Measurements from ENCODE around the gene SLC35F6.

The SLC35F6 gene

DNA sequence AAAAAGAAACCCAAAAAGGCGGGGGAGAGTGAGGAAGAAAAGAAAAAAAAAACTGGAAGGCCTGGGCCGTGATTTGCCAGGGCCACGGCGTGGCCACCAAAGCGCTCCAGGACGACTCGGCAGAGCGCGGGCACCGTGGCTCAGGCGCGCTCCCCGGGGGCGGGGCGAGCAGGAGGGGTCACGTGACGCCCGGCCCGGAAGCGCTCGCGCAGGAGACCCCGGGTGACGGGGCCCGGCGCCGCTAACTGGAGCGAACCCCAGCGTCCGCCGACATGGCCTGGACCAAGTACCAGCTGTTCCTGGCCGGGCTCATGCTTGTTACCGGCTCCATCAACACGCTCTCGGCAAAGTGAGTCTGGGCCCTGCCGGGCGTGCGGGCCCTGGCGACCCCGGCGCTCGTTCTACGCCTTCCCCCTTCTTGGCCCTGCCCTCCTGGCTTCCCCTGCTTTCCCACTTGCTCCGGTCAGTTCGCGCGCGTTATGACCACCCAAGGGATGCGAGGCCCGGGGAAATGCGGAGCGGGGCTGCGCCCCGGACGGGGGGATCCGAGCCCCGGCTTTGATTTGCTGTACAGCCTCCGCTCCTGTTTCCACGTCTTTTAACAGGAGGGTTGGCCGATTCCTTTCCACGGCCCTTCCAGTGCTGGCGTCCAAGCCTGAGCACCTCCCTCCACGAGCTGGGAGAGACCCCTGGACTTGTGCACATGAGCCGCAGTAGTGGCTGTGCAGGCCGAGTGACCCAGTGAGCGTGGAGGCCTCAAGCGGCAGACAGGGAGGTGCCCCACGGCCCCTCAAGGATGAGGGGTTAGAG, at the start of gene SLC35F6:
Gene SLC35F6, plus strand, starts transcription at position 207 of the 810 bp plus-strand sequence. Its CDS starts 66 bp downstream, at position 273.
- DNase-seq: peak; percentile 37 to 88 (median 69)

- DNase-seq: no peak
Measured at GRCh38 chr2:26715528-26716270, 48.4 kb upstream of the SLC35F6 start.

GRCh38 chr2:26716340-26716739, 47.7 kb upstream of the SLC35F6 start:
- no peak for DNase-seq

DNA sequence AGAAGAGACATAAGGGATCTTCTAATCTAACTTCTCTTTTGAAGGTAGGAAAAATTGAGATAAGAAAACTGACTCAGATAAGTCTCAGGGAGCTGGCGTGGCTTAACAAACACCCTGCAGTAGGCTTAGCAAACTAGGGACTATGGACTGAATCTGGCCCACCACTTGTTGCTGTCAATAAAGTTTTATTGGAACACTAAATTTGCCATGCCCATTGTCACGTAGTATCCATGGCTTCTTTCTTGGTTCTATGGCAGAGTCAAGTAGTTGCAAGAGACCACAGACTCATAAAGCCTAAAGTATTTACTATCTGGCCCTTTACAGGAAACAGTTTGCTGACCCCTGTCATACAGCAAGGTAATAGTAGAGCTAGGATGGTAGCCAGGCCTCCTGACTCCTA, 47.3 kb upstream of the SLC35F6 start:
- DNase-seq: no peak

DNA sequence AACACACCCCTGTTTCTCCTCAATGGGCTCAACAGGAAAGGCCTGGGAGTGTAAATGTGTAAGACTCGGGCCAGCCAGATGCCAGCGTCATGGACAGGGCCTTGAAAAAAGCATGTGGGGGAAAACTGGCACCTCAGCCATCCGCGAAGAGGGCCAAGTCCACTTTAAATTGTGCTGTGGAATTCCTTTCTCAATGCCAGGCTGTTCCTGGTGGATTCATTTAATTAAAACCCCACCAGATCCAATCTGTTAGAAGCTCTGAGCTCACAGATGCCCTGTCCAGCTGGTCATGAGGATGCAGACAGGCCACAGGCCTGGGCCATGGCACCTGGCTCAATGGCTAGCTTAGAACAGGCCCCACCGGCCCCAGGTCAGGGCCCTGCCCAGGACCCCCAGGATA, 46.7 kb upstream of the SLC35F6 start:
- no peak for DNase-seq

- no peak for DNase-seq
Measured at GRCh38 chr2:26718949-26719686, 45.0 kb upstream of the SLC35F6 start.

DNA sequence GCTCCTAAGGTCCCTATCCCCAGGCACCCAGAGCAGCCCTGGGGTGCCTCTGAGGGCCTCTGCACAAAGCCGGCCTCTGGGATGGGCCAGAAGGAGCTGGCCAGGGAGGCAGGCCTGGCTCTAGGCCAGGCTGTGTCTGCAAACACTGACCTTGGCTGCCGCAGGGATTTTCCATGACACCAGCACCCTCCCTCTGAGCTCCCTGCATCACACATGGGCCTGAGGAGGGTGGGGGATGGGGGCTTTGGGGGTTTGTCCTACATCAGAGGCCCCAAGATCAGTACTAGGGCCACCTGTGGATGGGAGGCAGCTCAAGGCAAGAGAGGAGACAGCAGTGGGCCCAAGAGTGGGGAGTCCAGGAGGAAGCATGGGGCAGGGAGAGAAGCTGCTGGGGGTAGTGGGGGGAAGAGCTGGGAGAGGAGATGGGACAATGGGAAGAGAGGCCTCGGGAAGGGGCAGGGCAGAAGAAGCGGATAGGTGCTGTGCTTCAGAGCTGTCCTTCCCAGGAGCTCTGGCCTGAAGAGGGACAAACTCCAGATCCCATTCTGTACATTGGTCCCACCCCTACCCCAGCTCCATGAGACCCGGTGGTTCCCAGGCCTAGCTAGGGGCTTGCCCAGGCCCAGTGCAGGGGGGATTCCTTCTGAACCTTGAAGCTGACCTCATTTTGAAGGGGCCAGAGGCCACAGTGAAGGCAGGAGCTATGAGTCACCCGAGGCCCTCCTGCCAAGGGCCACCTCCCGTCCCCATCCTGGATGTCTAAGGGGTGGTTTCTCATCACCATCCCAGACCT, 43.6 kb upstream of the SLC35F6 start:
- peak in 26 of 51 donors; percentile 3 to 67 (median 30) for DNase-seq

- no peak for DNase-seq
Measured at GRCh38 chr2:26721115-26722032, 42.7 kb upstream of the SLC35F6 start.

GRCh38 chr2:26722328-26722727, 41.8 kb upstream of the SLC35F6 start:
- no peak for DNase-seq

DNA sequence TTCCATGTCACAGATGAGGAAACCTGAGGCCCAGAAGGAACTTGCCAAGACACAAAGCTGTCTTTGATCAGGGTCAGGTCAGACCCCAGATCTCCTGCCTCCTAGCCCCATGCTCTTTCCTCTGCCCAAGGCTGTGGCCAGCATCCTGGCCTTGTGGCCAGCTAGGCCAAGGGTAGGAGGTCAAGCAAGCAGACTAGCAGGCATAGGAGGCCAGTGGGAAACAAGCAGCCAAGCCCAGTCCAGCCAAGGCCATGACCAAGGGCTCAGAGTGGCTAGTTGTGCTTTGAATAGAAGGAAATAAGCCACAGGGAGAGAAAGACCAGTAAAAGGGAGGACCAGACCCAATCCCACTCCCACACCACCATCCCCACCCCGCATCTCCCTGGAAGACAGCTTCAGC, 41.2 kb upstream of the SLC35F6 start:
- no peak for DNase-seq

DNA sequence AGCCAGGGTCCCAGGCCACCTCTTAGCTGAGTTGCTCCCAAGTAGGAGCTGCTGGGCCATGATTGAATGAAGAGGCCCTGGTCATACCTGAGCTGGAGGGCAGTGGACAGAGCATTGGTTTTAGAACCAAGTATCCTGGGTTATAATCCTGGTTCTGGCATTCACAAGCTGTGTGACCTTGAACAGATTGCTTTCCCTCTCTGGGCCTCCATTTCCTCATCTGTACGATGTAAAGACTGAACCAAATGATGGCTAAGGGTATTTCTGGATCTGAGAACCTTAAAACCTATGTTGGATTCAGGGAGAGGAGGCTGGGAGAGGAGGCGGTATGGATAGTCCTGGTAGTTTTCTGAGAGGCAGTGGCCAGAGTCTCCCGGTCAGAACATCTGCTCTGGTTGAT, 40.6 kb upstream of the SLC35F6 start:
- no peak for DNase-seq

- peak in 5 of 51 donors; percentile 3 to 47 (median 33) for DNase-seq
Measured at GRCh38 chr2:26723991-26724750, 39.9 kb upstream of the SLC35F6 start.

DNA sequence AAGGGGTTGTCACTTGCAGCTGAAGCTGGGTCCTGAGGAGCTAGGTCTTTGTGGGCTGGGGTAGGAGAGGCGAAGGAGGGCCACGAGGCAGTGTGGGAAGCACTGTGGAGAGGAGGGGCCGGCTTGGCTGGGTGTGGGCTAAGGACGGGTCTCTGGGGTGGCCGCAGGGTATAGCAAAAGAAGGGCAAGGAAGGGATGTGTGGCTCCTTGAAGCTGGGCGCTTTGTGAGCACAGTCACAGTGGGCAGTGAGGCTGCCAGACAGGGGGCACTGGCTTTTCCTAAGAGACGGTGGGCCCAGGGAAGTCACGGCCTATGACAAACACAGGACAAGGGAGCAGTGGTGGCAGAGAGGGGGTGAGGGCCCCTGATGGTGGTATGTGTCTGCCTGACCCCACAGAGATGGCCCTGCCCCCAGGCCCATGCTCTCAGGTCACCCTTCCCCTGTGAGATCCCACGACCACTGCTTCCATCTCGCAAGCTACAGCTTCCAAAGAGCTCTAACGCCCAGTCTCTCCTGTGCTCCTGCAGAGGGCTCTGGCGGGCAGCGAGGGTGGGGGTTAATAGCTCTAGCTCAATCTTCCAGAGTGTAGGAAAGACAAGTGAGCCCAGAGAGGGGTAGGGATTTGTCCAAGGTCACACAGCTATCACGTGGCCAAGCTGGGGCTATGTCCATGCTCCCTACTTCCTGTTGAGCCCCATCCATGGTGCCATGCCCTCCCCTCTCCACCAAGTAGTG, 39.1 kb upstream of the SLC35F6 start:
- no peak for DNase-seq

DNA sequence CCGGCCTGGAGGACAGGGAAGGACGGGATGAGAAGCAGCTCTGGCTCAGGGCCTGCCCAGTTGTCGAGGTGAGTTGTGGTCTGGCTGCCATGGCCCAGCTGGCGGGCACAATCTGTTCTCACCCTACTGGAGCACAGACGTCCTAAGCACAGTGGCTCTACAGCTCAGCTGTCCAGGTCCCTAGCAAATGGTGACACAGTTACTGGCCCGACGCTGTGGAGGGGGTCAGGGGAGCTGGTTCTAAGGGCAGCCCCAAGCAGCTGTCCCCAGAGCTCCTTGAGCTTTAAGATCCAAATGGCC, 38.6 kb upstream of the SLC35F6 start:
- no peak for DNase-seq

GRCh38 chr2:26726228-26726627, 37.9 kb upstream of the SLC35F6 start:
- no peak for DNase-seq

DNA sequence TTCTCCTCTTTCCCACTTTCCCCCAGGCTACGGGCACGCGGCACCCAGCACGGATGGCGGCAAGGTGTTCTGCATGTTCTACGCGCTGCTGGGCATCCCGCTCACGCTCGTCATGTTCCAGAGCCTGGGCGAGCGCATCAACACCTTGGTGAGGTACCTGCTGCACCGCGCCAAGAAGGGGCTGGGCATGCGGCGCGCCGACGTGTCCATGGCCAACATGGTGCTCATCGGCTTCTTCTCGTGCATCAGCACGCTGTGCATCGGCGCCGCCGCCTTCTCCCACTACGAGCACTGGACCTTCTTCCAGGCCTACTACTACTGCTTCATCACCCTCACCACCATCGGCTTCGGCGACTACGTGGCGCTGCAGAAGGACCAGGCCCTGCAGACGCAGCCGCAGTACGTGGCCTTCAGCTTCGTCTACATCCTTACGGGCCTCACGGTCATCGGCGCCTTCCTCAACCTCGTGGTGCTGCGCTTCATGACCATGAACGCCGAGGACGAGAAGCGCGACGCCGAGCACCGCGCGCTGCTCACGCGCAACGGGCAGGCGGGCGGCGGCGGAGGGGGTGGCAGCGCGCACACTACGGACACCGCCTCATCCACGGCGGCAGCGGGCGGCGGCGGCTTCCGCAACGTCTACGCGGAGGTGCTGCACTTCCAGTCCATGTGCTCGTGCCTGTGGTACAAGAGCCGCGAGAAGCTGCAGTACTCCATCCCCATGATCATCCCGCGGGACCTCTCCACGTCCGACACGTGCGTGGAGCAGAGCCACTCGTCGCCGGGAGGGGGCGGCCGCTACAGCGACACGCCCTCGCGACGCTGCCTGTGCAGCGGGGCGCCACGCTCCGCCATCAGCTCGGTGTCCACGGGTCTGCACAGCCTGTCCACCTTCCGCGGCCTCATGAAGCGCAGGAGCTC, 36.2 kb upstream of the SLC35F6 start:
- no peak for DNase-seq

DNA sequence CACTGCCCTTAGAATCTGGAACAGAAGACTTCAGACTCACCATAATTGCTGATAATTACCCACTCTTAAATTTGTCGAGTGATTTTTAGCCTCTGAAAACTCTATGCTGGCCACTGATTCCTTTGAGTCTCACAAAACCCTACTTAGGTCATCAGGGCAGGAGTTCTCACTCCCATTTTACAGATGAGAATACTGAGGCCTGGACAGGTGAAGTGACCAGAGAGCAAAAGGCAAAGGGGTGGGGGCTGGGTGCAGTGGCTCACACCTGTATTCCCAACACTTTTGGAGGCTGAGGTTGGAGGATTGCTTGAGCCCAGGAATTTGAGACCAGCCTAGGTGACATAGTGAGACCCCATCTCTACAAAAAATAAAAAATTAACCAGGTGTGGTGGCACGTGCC, 34.8 kb upstream of the SLC35F6 start:
- no peak for DNase-seq
